ENCODE data around the gene CHCHD1. TPM values are rescaled to one million over a fixed set of nuclear protein-coding genes. Genes with fewer than 3 reads are reported as not detected.

CHCHD1 gene
- total RNA-seq, 1 donor from 2014 or later: 21.1 TPM

DNA sequence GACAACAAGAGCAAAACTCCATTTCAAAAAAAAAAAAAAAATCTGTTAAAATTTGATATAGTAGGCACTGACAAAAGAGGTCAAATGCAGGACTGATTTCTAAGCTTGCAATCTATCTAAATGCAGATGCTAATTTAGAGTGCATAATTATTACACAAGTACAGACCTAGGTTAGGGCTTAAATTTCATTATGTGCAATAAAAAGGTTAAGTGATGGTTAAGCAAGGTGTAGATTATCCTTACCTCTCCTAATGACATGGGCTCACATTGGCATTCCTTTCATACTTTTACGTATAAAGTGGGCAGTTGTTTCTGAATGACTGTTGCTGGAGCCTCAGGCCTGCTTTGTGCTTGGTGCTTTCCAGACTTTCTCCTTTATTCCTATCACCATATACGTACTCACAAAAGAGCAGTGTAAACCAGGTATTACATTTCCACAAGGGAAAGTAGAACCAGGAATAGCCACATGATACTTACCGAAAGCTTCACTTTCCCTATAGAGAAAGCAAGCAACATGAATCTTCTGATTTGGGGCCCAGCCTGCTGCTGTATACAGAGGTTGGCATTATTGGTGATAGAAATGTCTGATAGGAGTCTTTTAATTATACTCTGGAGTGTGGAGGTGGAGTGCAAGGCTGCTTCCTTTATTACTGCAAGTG, 2.2 kb upstream of the CHCHD1 start:
- DNase-seq (no peak), ATAC-seq (no peak)
- Histone ChIP-seq H3K27me3 (ENCODE audit: low read depth) (no peaks in the 10 kb centered on the region), H3K4me1 (peaks cover 51% of the 10 kb centered on the region), H3K9me3 (no peaks in the 10 kb centered on the region), H3K27ac (no peak overlapping the region), H3K4me3 (no peak overlapping the region), H3K36me3 (peaks cover 54% of the 10 kb centered on the region)
- TF ChIP-seq, protein P1, sequence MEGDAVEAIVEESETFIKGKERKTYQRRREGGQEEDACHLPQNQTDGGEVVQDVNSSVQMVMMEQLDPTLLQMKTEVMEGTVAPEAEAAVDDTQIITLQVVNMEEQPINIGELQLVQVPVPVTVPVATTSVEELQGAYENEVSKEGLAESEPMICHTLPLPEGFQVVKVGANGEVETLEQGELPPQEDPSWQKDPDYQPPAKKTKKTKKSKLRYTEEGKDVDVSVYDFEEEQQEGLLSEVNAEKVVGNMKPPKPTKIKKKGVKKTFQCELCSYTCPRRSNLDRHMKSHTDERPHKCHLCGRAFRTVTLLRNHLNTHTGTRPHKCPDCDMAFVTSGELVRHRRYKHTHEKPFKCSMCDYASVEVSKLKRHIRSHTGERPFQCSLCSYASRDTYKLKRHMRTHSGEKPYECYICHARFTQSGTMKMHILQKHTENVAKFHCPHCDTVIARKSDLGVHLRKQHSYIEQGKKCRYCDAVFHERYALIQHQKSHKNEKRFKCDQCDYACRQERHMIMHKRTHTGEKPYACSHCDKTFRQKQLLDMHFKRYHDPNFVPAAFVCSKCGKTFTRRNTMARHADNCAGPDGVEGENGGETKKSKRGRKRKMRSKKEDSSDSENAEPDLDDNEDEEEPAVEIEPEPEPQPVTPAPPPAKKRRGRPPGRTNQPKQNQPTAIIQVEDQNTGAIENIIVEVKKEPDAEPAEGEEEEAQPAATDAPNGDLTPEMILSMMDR (IDR thresholded peaks at IDR 0.05): no peak
- intact Hi-C loops (cut with DNase I): no loop called here

DNA sequence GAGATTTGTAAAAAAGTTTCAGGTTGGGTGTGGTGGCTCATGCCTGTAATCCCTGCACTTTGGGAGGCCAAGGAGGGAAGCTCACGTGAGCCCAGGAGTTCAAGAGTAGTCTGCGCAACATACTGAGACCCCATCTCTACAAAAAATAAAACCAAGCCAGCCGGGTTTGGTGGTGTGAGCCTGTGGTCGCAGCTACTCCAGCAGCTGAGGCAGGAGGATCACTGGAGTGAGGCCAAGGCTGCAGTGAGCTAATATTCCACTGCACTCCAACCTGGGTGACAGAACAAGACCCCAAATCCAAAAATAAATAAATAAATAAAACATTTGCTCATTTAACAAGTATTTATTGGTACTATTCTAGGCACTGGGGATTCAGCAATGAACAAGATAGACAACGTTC, 1.5 kb upstream of the CHCHD1 start:
- no peak overlapping the region for H3K4me3 ChIP-seq

DNA sequence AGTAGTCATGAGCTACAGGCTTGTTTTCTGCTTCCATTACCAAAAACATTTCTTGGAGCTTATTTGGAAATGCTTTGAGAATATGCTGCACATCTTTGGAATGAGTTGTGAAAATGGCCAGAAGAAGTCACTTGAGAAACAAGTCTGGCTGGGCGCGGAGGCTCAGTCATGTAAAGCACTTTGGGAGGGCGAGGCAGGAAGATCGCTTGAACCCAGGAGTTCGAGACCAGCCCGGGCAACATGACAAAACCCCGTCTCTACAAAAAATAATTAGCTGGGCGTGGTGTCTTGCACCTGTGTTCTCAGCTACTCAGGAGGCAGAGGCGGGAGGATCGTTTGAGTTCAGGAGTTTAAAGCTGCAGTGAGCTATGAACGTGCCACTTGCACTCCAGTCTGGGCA, 882 bp upstream of the CHCHD1 start:
- DNase-seq (no peak), ATAC-seq (no peak)
- H3K27ac ChIP-seq: peak overlapping the region; percentile 92
- peaks cover 42% of the 10 kb centered on the region for H3K36me3 ChIP-seq
- TF ChIP-seq, protein P1 (IDR thresholded peaks at IDR 0.05): no peak
- peaks cover 41% of the 10 kb centered on the region for H3K4me1 ChIP-seq
- no peaks in the 10 kb centered on the region for H3K9me3 ChIP-seq
- H3K27me3 ChIP-seq (ENCODE audit: low read depth): no peaks in the 10 kb centered on the region
- H3K4me3 ChIP-seq: peak overlapping the region; percentile 95
- intact Hi-C loops (cut with DNase I): no loop called here

More for the DNA sequence above, 1.5 kb upstream of the CHCHD1 start:
- Histone ChIP-seq H3K9me3 (no peaks in the 10 kb centered on the region), H3K27me3 (ENCODE audit: low read depth) (no peaks in the 10 kb centered on the region), H3K27ac (no peak overlapping the region), H3K4me1 (peaks cover 48% of the 10 kb centered on the region), H3K36me3 (peaks cover 49% of the 10 kb centered on the region)
- intact Hi-C loops (cut with DNase I): no loop called here
- TF ChIP-seq, protein P1 (IDR thresholded peaks at IDR 0.05): no peak
- DNase-seq (no peak), ATAC-seq (no peak)

DNA sequence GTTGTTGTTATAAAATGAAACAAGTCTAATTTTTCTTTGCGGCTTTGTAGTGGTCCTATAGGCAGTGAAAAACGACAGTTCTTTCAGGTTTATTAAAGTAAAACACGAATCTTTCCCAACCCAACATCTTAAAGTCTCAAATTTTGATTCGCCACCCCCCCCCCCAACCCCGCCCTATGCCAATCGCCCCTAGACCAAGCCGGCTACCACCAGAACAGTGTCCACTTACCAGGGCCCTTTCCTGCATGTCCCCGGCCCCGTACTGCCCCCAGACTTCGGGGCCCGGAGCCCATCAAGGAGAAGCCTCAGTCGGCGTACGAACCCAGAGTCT, 335 bp upstream of the CHCHD1 start:
- Histone ChIP-seq H3K4me3 (peak overlapping the region; percentile 95), H3K27me3 (ENCODE audit: low read depth) (no peaks in the 10 kb centered on the region), H3K36me3 (peaks cover 37% of the 10 kb centered on the region), H3K9me3 (no peaks in the 10 kb centered on the region), H3K27ac (peak overlapping the region; percentile 92), H3K4me1 (peaks cover 44% of the 10 kb centered on the region)
- no peak for DNase-seq
- TF ChIP-seq, protein P1 (IDR thresholded peaks at IDR 0.05): no peak
- peak; percentile 16 to 20 for ATAC-seq
- intact Hi-C loops (cut with DNase I): no loop called here

DNA sequence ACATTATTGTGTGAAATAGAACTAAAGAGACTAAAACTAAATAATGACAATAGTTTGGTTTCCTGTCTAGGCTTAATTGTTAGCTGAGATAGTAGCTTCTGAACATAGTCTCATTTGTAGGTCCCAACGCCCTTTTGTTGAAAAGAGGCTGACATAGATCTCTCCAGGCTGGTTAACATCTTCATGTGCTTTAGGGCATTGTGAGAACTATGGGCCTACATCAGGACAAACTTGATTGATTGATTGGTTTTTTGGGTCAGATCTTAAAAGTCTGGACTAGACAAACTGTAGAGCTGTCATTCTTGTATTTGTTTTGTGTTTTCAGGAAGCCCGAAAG, 869 bp downstream of the CHCHD1 start:
- H3K27me3 ChIP-seq (ENCODE audit: low read depth): no peaks in the 10 kb centered on the region
- TF ChIP-seq, protein P1 (IDR thresholded peaks at IDR 0.05): no peak
- ATAC-seq (no peak), DNase-seq (no peak)
- peaks cover 56% of the 10 kb centered on the region for H3K4me1 ChIP-seq
- intact Hi-C loops (cut with DNase I): no loop called here
- peak overlapping the region; percentile 92 for H3K27ac ChIP-seq
- no peaks in the 10 kb centered on the region for H3K9me3 ChIP-seq
- peaks cover 32% of the 10 kb centered on the region for H3K36me3 ChIP-seq
- H3K4me3 ChIP-seq: peak overlapping the region; percentile 95
